IMR-90 (cell line): ENCODE measurements around the gene FBXL7.
A peak's percentile ranks its signal among the peaks of the same experiment; 100 is the strongest.

Source experiments
- CEBPB ChIP-seq: IDR thresholded peaks from 2 replicates; pipeline ENCODE4 v1.6.1; 2012; ENCODE audit warnings: low read depth, low read length, improper control_type of control experiment
- MAZ ChIP-seq: IDR thresholded peaks from 2 replicates; pipeline ENCODE4 v1.6.1; 2012; ENCODE audit warnings: low read depth, mild to moderate bottlenecking, low read length, improper control_type of control experiment, moderate library complexity, borderline replicate concordance
- POLR2A ChIP-seq: IDR thresholded peaks from 2 replicates; pipeline ENCODE4 v1.6.1; 2012; ENCODE audit warnings: mild to moderate bottlenecking, low read depth, low read length
- RFX5 ChIP-seq: IDR thresholded peaks from 2 replicates; pipeline ENCODE4 v1.8.0; 2012; ENCODE audit warnings: low read depth, mild to moderate bottlenecking, low read length, moderate library complexity
- TF ChIP-seq, protein P1 (sequence below): conservative IDR thresholded peaks from 2 replicates; pipeline ENCODE4 v1.5.1; 2012; ENCODE audit warnings: mild to moderate bottlenecking, low read depth, low read length, improper control_type of control experiment
- TF ChIP-seq, protein P2 (sequence below): fragments of 150-350 bp; IDR thresholded peaks from 2 replicates; pipeline ENCODE4 v1.6.1; 2017; ENCODE audit warnings: mild to moderate bottlenecking, antibody characterized with exemption, low read length, low read depth

DNA sequence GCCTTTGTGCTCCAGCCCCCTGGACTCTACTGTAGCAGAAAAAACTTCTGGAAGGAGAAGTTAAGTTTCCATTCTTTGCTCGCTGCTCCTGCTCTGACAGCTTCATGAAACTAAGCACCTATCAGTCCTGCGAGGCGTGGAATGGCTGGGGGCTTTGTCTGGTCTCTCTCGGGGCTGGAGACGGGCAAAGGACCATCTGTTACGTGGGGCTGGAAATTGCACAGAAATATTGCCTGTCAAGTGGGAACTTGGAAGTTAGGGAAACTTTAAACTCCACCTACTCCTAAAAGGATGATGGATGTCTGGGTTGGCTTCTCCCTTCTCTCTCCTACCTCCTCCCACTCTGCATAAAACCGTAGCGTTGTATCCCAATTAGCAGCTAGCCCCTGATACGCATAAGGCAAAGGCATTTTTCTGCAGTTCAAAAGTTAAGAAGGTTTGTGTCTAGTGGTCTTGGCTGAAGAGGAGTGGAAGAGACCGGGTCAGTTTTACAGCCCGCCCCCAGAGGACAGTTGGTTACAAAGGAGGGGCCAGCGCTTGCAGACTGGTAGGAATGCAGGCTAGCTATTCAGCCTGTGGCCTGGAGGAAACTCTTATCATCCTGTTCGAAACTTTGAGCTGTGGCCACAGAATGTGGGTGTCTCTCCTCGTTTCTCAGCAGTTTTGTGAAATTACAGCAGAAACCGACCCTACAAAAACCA lies 1.3 kb downstream of the FBXL7 start:
- no peak for TF ChIP-seq MAZ
- TF ChIP-seq, protein P1, sequence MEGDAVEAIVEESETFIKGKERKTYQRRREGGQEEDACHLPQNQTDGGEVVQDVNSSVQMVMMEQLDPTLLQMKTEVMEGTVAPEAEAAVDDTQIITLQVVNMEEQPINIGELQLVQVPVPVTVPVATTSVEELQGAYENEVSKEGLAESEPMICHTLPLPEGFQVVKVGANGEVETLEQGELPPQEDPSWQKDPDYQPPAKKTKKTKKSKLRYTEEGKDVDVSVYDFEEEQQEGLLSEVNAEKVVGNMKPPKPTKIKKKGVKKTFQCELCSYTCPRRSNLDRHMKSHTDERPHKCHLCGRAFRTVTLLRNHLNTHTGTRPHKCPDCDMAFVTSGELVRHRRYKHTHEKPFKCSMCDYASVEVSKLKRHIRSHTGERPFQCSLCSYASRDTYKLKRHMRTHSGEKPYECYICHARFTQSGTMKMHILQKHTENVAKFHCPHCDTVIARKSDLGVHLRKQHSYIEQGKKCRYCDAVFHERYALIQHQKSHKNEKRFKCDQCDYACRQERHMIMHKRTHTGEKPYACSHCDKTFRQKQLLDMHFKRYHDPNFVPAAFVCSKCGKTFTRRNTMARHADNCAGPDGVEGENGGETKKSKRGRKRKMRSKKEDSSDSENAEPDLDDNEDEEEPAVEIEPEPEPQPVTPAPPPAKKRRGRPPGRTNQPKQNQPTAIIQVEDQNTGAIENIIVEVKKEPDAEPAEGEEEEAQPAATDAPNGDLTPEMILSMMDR, result peak; percentile 21; the same call in 1 of the 2 replicates
- TF ChIP-seq POLR2A, result no peak
- TF ChIP-seq, protein P2, sequence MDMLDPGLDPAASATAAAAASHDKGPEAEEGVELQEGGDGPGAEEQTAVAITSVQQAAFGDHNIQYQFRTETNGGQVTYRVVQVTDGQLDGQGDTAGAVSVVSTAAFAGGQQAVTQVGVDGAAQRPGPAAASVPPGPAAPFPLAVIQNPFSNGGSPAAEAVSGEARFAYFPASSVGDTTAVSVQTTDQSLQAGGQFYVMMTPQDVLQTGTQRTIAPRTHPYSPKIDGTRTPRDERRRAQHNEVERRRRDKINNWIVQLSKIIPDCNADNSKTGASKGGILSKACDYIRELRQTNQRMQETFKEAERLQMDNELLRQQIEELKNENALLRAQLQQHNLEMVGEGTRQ, result no peak
- TF ChIP-seq CEBPB, result no peak
- no peak for TF ChIP-seq RFX5
